GM12872 (cell line): ENCODE results near the gene MYO15B.

ENCODE experiments used
- TF ChIP-seq, protein P1 (sequence below): IDR thresholded peaks from 3 replicates; pipeline ENCODE4 v1.5.1; 2011; ENCODE audit warnings: low read depth, mild to moderate bottlenecking, low read length, moderate library complexity; ENCODE audit not compliant: insufficient read depth

The MYO15B gene

DNA sequence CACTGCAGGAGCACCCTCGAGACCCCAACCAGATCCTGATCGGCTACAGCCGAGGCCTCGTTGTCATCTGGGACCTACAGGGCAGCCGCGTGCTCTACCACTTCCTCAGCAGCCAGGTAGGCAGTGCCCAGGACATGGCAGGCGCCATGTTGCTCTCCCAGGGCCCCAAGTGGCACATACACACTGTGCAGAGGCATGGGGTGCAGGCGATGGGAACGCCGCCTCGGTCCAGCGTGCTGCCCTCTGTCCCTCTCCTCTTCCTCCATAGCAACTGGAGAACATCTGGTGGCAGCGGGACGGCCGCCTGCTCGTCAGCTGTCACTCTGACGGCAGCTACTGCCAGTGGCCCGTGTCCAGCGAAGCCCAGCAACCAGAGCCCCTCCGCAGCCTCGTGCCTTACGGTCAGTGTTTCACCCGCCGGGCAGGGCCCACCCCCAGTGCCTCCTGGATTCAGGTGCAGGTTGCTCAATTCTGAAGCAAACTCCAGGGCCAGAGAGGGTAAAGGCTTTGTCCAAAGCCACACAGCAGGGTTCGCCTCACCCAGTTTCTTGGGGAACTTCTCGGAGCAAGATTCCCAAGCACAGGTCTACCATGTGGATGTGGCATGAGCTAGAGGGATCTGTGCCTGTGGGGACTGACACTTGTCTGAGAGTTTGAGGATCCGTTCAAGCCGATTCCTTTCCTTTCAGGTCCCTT lies 24.4 kb upstream of the MYO15B start:
- TF ChIP-seq, protein P1, sequence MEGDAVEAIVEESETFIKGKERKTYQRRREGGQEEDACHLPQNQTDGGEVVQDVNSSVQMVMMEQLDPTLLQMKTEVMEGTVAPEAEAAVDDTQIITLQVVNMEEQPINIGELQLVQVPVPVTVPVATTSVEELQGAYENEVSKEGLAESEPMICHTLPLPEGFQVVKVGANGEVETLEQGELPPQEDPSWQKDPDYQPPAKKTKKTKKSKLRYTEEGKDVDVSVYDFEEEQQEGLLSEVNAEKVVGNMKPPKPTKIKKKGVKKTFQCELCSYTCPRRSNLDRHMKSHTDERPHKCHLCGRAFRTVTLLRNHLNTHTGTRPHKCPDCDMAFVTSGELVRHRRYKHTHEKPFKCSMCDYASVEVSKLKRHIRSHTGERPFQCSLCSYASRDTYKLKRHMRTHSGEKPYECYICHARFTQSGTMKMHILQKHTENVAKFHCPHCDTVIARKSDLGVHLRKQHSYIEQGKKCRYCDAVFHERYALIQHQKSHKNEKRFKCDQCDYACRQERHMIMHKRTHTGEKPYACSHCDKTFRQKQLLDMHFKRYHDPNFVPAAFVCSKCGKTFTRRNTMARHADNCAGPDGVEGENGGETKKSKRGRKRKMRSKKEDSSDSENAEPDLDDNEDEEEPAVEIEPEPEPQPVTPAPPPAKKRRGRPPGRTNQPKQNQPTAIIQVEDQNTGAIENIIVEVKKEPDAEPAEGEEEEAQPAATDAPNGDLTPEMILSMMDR = no peak

DNA sequence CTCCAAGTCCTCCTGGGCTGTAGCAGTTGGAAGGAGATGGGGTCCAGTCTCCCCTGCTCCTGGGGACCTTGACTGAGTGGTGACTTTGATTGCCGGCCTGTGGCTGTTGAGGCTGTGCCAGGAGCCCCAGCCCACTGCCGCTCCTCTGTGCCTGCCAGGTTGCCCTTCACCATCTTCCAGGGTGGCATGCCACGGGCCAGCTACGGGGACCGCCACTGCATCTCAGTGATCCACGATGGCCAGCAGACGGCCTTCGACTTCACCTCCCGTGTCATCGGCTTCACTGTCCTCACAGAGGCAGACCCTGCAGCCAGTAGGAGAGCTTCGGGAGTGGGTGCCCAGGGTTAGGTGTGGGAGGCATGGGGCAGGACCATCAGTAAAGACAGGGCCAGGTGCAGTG lies 23.4 kb upstream of the MYO15B start:
- TF ChIP-seq, protein P1 = no peak

DNA sequence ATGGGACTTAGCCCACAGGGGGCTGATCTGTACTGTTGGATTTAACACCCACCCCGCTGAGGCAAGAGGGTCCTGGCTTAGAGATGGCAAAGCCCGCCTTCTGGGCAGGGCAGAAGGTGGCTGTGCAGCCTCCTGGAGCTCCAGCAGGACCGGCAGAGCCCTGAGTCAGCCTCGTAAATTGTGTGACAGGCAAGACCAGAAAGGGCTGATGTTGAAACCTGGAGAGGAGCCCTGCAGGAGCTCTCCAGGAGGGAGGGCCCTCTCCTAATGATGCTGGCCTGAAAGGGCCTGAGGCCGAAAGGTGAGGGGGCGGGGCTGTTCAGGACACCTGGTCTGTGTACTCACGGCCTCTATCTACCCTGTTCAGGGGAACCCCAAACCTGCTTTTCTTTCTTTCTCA lies 22.5 kb upstream of the MYO15B start:
- TF ChIP-seq, protein P1 = no peak

DNA sequence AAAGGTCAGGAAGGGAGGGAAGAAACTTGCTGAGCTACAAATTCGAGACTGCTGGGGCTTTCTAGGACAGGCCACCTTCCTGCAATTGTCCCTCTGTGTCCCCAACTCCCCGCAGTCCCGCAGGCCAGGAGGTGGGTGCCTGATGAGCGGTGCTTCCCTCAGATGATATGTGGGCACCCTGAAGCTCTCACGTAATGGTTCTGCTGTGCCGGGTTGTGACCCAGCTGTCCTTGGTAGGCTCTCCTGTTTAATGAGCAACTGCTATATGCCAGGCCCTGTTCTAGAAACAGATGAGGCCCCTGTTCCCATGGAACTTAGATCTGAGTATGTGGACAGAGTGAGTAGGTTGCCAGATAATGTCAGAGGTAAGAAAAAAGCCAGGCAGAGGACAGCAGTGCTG lies 22.0 kb upstream of the MYO15B start:
- TF ChIP-seq, protein P1 = no peak

DNA sequence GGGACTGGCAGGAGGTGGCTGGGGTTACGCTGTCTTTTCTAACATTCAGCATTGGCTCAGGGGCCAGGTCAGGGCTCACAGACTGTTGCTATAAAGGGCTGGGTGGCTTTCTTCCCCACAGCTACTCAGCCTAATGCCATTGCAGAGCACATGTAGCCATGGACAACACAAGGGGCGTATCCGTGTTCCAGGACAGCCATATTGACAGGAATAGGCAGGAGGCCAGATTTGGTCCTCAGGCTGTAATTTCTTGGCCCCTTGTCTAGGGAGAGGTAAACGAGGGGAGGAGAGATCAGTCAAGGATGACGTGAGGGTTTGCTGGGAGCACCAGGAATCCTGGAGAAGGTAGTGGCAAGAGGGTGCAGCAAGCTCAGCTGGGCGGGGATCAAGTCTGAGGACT lies 21.2 kb upstream of the MYO15B start:
- TF ChIP-seq, protein P1 = no peak

DNA sequence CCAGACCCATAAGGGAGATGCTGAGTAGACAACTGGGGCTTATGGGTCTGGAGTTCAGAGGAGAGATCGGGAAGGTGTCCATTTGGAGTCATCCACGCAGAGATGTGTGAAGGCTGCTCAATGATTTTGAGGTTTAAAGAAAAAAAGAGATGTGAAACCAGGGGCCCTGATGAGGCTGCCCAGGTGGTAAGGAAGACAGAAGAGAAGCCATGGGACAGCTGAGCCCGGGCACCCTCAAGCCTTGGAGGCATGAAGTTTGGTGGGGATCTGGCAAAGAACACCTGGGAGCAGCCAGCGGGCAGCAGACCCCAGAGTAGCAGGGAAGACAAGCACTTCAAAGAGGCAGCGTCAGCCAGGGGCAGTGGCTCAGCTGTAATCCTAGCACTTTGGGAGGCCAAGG lies 20.8 kb upstream of the MYO15B start:
- TF ChIP-seq, protein P1 = no peak

DNA sequence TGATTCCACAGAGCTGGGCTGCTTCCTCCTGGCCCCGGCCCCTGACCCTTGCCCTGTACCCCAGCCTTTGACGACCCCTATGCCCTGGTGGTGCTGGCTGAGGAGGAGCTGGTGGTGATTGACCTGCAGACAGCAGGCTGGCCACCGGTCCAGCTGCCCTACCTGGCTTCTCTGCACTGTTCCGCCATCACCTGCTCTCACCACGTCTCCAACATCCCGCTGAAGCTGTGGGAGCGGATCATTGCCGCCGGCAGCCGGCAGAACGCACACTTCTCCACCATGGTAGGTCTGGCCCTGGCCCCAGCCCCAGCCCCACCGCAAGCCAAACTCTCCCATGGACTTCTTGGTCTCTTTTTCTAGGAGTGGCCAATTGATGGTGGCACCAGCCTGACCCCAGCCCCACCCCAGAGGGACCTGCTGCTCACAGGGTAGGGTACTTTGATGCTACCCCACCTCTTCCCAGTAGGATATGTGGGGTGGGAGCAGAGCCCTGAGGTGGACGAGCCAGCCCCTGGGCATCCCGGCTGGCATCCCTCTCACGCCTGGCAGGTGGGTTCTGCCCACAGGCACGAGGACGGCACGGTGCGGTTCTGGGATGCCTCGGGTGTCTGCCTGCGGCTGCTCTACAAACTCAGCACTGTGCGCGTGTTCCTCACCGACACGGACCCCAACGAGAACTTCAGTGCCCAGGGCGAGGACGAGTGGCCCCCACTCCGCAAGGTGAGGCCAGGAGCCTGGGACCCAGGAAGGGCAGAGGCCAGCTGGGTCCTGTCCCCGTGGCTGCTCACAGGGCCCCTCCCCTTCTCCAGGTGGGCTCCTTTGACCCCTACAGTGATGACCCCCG lies 19.0 kb upstream of the MYO15B start:
- TF ChIP-seq, protein P1 = no peak
